ENCODE measurements around the gene TXK. TPM values are rescaled to one million over a fixed set of nuclear protein-coding genes. Genes with fewer than 3 reads are reported as not detected.

TXK gene
- total RNA-seq, 2 donors from 2014 or later, result 0.46 to 4.8 TPM

DNA sequence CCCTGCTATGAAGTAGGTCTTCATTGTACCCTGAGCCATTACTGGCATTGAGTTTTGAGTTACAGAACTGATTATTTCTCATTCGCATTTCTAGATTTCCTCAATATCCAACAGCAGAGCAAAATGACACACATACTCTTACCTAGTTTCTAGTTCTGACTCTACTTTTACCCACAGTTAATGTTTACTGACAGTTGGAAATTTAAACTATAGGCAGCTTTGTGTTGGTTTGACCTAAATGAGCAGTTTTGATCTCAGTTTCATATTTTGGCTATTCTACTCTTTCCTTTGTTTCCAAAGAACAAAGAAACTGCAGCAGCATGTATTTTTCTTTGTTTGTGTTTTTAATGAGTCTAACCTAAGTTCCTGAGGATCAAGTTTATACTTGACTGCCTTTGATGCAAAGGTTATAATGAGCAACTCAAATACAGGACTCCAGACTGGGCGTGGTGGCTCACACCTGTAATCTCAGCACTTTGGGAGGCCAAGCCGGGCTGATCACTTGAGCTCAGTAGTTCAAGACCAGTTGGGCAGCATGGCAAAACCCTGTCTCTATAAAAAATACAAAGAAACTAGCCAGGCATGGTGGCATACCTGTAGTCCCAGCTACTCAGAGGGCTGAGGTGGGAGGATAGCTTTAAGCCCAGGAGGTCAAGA lies 30.4 kb downstream of the TXK start:
- no peak for DNase-seq (ENCODE audit: low spot score)
- H3K4me3 ChIP-seq, result no peak overlapping the region
- H3K4me1 ChIP-seq (replicated peaks), result no peaks in the 10 kb centered on the region
- TF ChIP-seq CTCF (IDR thresholded peaks at IDR 0.05), result no peak
- TF ChIP-seq POLR2AphosphoS5 (IDR thresholded peaks at IDR 0.05), result no peak
- no peak for TF ChIP-seq POLR2A (IDR thresholded peaks at IDR 0.05)
- no peaks in the 10 kb centered on the region for H3K27me3 ChIP-seq (replicated peaks; ENCODE audit: insufficient read depth)
- intact Hi-C loops (cut with DNase I), result no loop called here
- H3K27ac ChIP-seq, result no peak overlapping the region
- no peaks in the 10 kb centered on the region for H3K36me3 ChIP-seq
- H3K9me3 ChIP-seq, result no peaks in the 10 kb centered on the region
- 74% methylated on average over 3 of the region's 3 CpGs for WGBS

GRCh38 chr4:48102303-48102702 lies 31.7 kb downstream of the TXK start:
- 82% methylated on average over 3 of the region's 3 CpGs for WGBS
- Histone ChIP-seq H3K36me3 (no peaks in the 10 kb centered on the region), H3K27ac (no peak overlapping the region), H3K9me3 (no peaks in the 10 kb centered on the region), H3K27me3 (replicated peaks; ENCODE audit: insufficient read depth) (no peaks in the 10 kb centered on the region), H3K4me3 (no peak overlapping the region), H3K4me1 (replicated peaks) (no peaks in the 10 kb centered on the region)
- no peak for DNase-seq (ENCODE audit: low spot score)
- intact Hi-C loops (cut with DNase I), result no loop called here
- no peak for TF ChIP-seq CTCF (IDR thresholded peaks at IDR 0.05)
- no peak for TF ChIP-seq POLR2AphosphoS5 (IDR thresholded peaks at IDR 0.05)
- no peak for TF ChIP-seq POLR2A (IDR thresholded peaks at IDR 0.05)

DNA sequence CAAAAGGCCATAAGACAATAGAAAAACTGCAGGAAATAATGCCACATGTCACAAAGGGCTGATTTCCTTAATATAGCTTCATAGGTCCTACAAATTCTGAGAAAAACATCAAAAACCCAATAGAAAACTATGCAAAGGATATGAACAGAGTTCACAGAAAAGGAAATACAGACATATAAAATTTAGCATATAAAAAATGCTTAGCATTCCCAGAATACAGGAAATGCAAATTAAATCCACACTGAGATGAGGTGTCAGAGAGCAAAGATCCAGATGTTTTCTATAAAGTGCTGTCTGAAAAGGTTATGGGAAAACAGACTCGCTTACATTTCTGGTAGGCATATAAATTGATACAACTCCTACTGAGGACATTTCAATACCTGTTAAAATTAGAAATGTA lies 33.8 kb downstream of the TXK start:
- no peaks in the 10 kb centered on the region for H3K9me3 ChIP-seq
- DNase-seq (ENCODE audit: low spot score), result no peak
- no peak overlapping the region for H3K27ac ChIP-seq
- no peak for TF ChIP-seq POLR2AphosphoS5 (IDR thresholded peaks at IDR 0.05)
- TF ChIP-seq CTCF (IDR thresholded peaks at IDR 0.05), result no peak
- no peak for TF ChIP-seq POLR2A (IDR thresholded peaks at IDR 0.05)
- no peaks in the 10 kb centered on the region for H3K36me3 ChIP-seq
- H3K4me3 ChIP-seq, result no peak overlapping the region
- H3K27me3 ChIP-seq (replicated peaks; ENCODE audit: insufficient read depth), result no peaks in the 10 kb centered on the region
- H3K4me1 ChIP-seq (replicated peaks), result no peaks in the 10 kb centered on the region
- intact Hi-C loops (cut with DNase I), result no loop called here
- 58% methylated on average over 1 of the region's 1 CpG for WGBS

- intact Hi-C loops (cut with DNase I), result no loop called here
- TF ChIP-seq POLR2A (IDR thresholded peaks at IDR 0.05) (no peak), POLR2AphosphoS5 (IDR thresholded peaks at IDR 0.05) (no peak), CTCF (IDR thresholded peaks at IDR 0.05) (no peak)
- 66% methylated on average over 2 of the region's 2 CpGs for WGBS
- H3K36me3 ChIP-seq, result no peaks in the 10 kb centered on the region
- DNase-seq (ENCODE audit: low spot score), result no peak
- H3K9me3 ChIP-seq, result no peaks in the 10 kb centered on the region
- no peak overlapping the region for H3K4me3 ChIP-seq
- no peaks in the 10 kb centered on the region for H3K27me3 ChIP-seq (replicated peaks; ENCODE audit: insufficient read depth)
- no peaks in the 10 kb centered on the region for H3K4me1 ChIP-seq (replicated peaks)
- no peak overlapping the region for H3K27ac ChIP-seq
These were observed 38.6 kb downstream of the TXK start for GRCh38 chr4:48095441-48095840.

DNA sequence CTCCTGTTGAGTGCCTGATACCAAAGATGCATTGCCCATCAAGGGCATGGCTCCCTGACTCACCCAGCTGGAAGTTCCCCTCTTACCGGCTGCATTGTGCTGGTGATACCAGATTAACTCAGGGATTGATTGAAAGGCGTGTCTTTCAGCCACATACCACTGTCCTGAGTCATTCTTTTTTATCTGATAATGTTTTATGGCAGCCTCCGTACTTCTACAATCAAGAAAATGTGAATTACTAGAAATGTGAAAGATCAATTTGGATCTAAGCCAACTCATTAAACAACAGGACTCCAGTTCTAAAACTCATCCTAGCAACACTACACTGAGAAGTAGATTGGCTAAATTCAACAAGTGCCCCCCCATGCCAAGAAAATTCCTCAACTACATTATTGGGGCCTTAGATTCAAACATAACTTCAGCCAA lies 40.0 kb downstream of the TXK start:
- H3K4me1 ChIP-seq (replicated peaks), result no peaks in the 10 kb centered on the region
- TF ChIP-seq CTCF (IDR thresholded peaks at IDR 0.05), result no peak
- no peak for TF ChIP-seq POLR2A (IDR thresholded peaks at IDR 0.05)
- TF ChIP-seq POLR2AphosphoS5 (IDR thresholded peaks at IDR 0.05), result no peak
- no peaks in the 10 kb centered on the region for H3K9me3 ChIP-seq
- no peaks in the 10 kb centered on the region for H3K36me3 ChIP-seq
- H3K27me3 ChIP-seq (replicated peaks; ENCODE audit: insufficient read depth), result no peaks in the 10 kb centered on the region
- intact Hi-C loops (cut with DNase I), result no loop called here
- H3K4me3 ChIP-seq, result no peak overlapping the region
- 37% methylated on average over 3 of the region's 3 CpGs for WGBS
- no peak overlapping the region for H3K27ac ChIP-seq
- no peak for DNase-seq (ENCODE audit: low spot score)

Measured in prostate gland (tissue), 2 donors.